NCI-H1930 (cell line): ENCODE measurements around the gene SEPTIN5.

Experiments used
- DNase-seq, 2 experiments: peaks; one replicate each; lab custom pipeline; 2025; lab: John Stamatoyannopoulos, UW

SEPTIN5 gene

DNA sequence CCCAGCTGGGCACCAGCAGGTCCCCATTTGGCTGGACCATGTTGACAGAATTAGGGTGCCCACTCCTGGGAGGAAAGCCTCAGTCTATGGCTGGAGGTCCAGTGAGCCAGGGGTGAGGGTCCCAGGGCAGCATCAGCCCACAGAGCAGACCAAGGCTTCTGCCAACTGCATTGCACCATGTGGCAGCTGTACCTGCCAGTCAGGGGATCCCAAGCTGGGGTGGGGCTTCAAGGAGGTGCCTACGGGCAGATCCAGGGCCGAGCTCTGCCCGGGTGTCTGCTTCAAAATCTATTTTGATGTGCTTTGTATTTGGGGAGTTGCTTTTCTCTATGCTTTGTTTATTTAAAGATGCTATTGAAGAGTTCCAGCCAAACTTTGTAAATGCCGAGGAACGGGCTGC, 19.5 kb downstream of the SEPTIN5 start:
- no peak for DNase-seq

DNA sequence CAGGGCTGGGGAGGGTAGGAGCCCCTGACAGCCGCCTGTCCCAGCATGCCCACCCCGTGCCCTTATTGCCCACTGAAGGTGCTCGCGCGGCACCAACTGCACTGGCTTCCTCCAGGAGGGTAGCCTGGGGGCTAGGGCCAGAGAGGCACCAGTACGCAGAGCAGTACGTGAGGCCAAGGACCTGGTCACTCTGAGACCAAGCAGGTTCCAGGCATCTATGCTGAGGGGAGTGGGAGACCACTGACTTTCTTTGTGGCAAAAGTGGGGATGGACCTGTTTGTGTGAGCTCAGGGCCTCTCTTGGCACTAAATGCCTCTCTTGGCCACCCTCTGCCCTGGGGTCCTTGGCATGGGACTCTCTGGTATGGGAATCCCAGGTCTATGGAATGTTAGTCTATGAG, 19.9 kb downstream of the SEPTIN5 start:
- no peak for DNase-seq

DNA sequence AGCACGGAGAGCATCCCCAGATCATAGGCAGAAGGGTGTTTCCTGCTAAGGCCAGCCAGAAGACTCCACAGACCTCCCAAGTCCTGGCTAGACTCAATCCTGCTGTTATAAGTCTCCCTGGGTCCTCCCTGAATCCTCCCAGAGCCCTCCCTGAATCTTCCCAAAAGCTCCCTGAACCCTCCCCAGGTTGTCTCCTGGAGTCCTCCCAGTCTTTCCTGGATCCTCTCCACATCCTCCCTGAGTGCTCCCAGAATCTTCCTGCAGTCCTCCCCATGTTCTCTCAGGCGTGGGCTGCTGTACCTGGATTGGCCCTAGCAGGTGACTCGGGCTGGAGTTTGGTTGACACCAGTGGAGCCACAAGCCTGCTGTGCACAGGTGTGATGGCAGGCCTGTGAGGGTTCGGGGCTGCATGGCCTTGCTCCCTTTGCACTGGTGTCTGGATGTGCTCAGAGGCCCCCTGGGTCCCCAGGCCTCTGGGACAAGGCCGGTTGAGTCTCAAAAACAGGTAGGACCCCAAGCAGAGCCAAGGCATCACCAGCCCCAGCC, 20.6 kb downstream of the SEPTIN5 start:
- no peak for DNase-seq

DNA sequence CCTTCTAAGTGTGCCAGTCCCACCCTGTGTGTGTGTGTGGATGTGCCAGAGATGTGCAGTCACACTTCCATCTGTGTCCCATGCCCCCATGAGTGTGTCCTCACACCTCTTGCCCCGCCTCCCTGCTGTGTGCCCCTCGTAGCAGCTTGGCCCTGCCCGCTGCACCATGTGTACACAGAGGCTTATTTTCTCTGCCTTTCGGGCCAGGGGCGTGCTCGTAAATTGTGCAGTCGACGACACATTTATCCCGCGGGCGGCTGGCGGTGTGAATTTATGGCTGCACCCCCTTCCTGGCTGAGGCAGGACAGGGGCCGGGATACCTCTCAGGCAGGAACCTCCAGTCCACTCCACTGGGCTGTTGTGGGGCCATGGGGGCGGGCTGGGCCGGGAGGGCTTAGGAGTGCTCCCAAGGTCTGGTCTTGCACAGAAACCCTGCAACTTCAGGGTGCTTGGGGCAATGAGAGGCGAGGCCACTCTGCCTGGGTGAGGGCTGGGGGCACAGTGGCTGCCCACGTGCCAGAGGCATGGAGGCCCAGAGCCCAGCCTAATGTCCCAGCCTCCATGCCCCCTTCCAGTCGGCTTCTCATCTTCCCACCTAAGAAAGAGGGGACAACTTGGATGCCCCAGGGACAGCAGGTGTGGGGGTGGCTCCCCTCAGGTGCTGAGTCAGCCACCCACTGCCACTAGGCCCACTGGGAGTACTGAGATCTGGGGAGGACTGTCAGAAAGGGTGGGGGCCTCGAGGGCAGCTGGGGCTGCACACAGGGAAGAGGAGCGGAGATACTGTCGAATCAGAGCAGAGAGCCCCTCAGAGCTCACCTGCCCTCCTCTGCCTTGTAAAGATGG, 21.6 kb downstream of the SEPTIN5 start:
- no peak for DNase-seq

DNA sequence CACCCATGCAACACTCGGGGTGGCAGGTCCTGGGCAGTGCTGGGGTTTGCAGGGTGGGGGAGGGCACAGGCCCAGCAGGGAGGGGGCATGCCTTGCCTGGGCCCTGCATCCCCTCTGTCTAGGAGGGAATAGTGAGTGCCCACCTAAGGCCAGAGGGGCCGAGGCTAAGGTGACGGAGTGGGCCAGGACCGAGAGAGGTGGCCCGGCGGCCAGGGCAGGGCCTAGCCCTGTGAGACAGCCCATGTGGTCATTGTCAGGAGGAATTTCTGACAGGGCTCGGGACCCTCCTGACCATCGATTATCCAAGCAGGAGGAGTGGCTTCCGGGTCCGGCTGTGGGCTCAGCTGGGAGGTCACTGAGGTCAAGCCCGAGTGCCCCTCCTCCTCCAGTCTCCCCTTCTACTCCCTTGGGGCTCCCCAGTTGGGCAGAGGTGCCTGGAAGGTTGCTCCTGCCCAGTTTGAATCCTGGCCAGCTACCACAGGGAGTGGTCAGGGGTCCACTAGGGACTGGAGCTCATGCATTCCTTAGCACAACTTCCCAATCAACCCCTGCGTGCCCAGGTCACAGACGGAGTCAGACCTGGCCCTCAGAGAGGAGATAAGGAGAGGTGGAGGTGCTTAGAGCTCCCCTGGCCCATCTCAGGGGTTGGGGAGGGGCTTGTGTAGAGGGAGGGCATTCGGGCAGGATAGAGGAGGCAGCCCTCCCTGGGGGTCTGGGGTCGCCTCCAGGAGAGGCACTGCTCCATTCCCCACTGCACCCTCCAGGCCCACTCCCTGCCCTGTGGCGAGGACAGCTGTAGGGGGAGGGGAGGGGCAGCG, 23.8 kb downstream of the SEPTIN5 start:
- no peak for DNase-seq

DNA sequence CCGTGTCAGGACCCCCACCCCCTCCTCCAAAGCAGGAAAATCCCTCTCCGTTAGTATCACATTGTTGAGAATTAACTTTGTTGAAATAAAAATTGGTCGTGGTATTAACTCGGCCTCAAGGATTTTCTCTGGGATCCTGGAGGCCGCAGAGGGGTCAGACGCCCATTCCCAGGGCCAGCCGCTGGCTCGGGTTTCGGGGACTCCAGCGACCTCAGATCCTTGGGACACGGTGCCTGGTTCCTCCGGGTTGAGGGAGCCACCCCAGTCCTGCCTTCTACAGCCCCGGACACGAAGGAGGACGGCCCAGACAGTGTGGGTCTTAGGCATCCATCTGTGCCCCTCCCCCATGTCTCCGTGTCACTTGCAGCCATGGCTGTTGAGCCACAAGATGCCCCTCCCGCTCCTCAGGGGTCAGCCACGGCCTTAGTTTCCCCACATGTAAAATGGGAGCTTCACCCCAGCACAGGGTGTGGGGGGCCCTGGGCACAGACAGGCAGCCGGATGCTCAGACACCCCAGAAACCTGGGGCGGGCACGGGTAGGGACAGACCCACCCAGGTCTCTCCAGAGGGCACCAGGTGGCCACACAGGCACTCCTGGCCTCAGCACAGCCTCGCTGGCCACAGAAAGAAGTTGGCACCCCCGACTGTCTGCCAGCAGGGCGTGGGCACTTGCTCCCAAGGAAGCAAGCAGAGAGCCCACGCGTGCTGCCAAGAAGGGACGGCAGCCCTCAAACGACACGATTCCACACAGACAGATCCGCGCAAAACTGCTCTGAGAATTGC, 24.6 kb downstream of the SEPTIN5 start:
- no peak for DNase-seq

DNA sequence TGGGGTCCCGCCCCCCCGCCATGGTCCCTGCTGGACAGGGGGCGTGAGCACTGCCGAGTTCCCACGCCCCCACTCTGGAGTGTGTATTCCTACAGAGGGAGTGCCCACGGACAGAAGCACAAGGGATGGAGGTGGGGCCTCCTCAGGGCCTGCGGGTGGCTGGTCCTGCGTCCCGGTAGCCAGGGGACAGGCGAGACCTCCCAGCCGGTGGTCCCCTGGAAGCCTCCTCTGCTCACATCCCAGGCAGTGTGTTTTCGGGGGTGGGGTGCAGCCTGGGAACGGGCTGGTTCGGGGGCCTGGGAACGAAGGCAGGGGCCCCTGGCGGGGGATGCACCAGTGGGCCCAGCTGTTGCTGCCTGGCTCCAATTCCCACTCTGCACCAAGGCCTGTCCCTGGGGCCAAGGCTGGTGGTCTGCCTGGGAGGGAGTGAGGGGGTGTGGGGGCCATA, 25.2 kb downstream of the SEPTIN5 start:
- no peak for DNase-seq

DNA sequence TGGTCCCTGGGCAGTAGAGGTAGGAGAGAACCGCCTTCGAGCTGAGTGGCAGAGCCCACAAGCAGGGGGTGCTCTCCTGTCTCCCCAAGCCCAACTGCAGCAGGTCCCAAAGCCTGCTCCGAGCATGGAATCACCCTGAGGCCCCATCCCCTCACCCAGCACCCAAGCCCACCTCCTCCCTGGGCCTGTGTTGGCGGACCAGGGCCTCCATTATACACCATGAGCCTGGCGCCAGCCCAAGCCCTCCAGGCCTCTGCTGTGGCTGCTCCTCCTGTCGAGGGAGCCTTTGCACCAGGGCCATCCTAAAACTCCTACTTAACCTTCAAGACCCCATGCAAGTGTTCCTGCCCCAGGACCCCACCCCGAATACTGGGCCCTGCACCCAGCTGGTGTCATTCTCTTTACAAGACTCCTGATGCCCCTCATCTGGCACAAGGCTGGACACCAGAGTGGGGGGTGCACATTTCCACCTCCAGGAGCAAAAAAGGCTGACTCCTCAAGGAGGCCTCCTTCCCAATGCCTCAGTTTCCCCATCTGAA, 25.7 kb downstream of the SEPTIN5 start:
- DNase-seq = no peak

DNA sequence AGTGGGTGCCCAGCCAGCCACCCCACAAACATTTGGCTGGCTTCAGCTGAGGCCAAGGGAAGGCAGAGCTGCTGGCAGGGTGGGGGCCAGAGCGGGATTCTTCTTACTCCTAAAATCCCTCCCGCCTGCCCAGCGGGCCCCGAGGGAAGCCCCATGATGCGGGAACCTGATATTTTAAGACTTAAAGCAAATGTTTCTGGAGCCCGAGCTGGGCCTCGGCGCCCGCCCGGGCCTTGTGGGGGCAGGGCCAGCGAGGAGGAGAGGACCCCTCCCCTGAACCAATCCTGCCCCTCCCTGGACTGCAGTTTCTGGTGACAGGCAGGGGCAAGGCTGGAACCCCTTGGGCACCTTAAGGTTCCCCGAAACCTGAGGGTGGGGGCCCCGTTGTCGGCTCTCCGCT, 26.3 kb downstream of the SEPTIN5 start:
- DNase-seq = no peak

DNA sequence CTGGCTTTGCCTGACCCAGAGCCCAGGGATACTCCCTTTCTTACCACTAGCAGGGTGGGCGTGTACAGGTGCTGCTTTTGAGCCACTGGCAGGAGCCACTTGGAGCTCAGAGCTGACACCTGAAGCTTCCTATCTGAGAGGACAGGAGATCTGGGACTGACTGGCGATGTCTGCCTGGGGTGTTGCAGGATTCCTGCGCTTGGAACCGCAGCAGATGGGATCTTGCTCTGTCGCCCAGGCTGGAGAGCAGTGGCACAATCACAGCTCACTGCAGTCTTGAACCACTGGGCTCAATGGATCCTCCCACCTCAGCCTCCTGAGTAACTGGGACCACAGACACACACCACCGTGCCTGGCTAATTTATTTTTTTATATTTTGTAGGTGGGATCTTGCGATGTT, 26.8 kb downstream of the SEPTIN5 start:
- no peak for DNase-seq

DNA sequence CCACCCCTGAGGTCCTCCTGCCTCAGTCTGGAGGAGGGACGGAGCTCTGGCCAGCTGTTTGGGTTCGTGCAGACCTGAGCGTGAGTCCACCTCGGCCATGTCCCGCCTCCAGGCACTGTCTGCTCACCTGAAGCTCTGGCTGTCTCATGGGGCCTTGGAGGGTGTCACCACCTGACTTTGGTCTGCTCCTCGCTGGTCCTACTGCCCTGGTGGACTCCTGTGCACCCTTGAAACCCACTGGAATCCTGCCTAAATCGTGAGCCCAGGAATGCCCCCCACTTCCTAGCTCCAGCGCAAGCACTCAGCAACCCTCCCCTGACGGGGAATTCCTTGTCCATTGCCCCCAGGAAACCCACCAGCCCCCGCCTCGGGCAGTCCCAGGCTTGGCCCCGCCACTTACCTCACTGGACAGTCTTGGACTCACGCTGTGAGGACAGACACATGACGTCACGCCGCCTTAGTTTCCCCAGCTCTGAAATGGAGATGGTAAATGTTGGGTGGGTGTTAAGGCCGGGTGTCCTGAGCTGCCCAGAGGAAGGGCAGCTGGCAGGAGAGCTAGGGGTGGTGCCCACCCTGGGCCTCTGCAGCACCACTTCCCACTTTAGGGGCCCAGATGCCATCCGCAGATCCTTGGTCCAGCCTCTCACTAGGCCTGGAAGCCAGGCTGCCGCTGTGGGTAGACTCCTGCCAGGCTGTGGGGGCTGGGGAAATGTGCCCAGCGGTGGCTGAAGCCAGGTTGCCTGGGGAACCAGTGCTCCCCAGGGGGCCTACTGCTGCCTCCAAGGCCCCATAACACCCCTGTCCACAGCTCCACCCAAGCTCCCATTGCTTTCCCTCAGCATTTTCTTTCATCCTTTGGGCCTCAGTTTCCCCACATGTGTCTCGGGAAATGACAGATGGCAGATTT, 28.1 kb downstream of the SEPTIN5 start:
- DNase-seq = no peak

DNA sequence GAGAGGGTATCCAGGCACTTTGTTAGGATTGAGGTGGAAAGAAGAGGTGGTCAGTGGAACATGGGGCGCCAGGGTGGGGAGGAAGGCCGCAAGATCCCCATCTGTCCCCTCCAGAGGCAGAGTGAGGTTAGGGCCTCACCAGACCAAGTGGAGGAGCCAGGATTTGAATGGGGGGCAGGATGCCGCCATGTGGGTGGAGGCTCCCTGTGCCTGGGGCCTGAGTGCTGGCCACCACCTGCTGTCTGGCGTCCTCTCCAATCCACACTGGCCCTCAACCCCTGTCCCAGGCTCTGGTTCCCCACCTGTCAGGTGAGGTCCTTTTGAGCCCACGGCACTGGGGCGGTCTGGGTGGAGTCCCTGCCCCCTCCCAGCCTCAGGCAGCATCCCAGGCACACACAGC, 28.8 kb downstream of the SEPTIN5 start:
- DNase-seq = no peak

DNA sequence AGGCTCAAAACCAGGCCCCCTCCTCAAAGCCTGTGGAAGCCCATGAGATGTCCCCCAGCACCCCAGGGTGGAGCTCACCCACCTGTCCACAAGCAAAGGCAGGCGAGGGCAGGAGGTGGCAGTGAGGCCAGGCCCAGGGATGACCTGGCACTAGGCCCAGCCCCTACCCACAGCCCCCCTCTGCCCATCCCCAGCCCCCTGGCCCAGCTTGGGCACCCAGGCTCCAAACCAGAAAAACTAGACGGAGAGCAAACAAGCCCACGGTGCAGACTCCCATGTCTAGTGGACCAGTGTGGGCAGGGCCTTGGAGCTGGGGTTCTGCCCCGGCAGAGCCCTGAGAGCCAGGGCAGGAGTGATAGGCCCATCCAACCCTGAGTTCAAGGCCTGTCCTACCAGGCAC, 29.3 kb downstream of the SEPTIN5 start:
- DNase-seq = no peak

DNA sequence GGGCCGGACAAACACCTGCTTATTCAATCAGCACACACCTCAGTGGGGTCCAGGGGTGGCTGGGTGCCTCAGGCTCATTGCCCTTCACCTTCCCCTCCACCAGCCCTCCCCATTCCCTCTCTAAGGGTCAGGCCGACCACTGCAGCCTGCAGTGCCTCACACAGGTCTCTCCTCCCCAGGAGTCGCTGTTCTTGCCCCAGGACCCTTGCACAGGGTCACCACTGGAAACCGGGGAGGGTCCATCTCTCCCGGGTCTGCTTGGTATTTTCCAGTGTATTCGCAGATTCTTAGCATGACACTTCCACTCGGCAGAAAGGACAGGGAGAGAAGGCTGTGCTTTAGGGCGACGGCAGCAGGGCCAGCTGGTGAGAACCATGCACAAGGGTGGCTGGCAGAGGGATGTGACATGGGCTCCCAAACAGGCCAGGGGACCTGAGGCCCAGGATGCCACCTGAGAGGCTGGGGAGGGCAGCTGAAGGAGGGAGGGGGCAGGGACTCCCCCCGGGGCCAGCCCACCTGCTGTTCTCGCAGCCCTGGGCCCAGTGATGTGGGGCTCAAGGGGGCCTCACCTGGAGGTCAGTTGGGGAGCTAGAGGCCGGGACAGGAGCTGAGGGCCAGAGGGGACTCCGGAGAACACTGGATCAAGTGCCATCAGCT, 30.2 kb downstream of the SEPTIN5 start:
- no peak for DNase-seq

DNA sequence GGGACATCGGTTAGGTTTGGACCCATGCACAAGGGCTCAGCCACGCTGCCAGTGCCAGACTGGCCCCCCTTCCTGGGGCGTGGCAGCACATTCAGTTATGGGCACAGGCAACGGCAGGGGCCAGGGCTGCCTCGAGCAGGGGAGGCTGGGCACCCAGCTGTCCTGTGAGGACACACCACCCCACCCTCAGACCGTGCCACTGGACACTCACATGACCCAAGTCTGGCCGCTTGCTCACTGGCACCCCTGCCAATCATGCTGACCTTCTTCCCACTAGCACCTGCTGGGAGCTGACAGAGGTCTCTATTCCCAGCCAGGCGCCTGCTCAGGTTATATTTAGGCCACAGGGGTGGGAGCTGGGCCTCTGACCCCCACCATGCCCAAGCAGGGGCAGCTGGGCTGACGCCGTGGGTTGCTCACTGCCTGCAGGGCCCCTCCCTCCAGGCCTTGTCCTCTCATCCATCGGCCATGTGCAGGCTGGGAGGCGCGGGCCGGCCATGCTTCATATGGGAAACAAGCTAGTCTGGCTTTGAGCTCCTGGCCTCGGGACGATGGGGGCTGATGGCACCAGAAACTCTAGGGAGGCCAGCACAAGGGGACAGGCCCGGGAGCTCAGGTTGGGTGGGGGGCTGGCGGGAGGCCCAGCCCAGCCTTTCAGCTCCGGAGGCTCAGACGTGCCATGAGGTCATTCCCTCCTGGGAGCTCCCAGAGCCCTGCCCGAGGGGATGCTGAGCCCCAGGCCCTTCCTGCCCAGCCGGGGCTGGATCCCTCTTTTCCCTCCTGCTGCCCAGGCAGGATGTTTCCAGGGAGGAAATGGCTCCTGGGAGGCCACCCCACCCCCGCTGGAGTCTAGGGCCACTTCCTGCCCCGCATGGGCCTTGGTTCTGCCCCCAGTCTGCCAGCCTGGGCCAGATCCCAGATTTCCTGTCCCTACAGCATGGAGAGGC, 31.1 kb downstream of the SEPTIN5 start:
- no peak for DNase-seq

DNA sequence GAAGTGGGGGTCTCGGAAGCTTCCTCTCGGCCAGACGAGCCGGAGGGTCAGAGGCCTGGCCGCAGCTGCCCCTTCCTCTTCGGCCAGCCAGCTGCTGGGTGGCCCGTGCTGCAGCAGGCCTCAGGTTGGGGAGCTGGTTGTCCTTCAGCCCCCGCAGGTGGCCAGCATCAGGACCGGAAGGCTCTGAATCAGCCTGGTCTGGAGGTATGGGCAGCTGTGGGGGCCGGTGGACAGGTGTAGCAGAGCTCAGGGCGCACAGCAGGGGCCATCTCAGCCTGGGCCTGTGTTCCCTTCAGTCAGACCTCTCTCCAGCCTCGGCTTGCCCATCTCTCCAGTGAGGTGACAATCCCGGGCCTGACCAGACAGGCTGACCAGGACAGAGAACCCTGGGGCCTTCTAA, 32.4 kb downstream of the SEPTIN5 start:
- no peak for DNase-seq

DNA sequence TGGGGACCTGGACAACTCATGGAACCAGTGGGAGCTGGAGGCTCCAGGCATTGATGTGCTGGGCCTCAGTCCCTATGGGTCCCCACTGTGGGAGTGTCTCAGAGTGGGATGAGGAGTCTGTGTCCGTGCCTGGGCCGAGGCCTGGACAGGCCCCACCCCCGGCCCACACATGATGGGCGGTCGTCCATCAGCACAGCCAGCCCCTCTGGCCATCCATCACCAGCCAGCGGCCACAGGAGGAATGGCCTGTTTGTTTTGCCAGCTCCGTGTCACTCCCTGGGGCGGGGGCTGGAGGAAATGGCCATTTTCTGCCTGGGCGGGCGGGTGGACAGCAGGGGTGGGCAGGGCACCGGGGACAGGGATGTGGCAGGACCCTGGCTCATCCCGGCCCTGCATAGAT, 33.2 kb downstream of the SEPTIN5 start:
- DNase-seq = no peak

DNA sequence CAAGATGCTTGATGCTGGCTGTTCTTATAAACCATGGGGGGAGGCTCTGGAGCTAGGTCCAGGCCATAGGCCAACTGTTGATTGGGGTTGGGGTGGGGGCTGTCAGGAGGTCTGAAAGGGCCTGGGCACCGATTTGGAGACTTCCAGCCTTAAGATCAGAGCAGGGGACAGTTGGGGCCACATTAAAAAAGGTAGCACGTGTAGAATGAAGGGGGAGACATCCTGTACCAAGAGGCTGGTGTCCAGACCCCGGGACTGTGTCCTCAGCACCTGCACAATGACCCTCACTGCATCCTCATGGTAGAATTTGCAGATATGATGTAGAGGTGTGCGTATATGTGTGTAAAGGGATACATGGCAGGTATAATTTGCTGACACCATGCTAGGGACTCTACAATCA, 33.8 kb downstream of the SEPTIN5 start:
- DNase-seq = no peak

DNA sequence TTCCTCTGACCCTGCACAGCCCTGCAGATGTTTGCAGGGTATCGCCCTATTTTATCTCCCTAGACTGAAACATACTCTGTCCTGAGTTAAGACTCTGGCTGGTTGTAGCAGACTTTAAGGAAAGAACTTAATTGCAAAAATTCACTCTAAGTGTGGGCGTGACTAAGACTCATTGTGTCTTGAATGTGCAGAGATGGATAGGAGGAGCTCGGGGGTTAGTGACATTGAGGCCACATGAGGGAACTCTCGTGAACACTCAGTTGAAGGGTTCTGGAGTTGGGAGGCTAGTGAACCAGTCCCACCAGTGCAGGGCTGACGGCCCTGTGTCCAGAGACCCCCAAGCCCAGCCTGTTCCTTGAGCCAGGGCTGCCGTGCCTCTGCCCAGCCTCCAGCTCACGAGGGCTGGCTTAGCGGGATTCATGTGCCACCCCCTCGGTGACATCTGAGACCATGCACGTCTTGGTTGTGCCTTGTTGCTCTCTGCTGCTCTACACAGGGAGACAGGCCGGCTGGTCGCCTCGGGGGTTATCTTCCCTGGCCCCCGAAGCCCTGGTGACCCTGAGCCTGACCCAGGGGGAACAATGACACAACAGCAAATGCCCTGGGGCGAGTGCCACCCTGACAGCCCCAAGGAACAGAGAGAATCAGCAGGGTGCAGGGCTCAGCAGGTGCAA, 34.8 kb downstream of the SEPTIN5 start:
- no peak for DNase-seq
